ENCODE measurements around the gene KLHL25.

GRCh38 chr15:85772668-85773067 lies 22.1 kb downstream of the KLHL25 start:
- TF ChIP-seq CTCF (IDR thresholded peaks at IDR 0.05), result no peak
- TF ChIP-seq POLR2A (IDR thresholded peaks at IDR 0.05), result no peak
